ENCODE measurements around the gene SLC16A6. TPM values are rescaled to one million over a fixed set of nuclear protein-coding genes. Genes with fewer than 3 reads are reported as not detected.
"Not testable (repeated sequence)": the region's sequence is repeated elsewhere in the genome, so short reads cannot be mapped to it uniquely, and the experiment has no call there.

Gene SLC16A6
- total RNA-seq, 1 donor, result 0.27 TPM

DNA sequence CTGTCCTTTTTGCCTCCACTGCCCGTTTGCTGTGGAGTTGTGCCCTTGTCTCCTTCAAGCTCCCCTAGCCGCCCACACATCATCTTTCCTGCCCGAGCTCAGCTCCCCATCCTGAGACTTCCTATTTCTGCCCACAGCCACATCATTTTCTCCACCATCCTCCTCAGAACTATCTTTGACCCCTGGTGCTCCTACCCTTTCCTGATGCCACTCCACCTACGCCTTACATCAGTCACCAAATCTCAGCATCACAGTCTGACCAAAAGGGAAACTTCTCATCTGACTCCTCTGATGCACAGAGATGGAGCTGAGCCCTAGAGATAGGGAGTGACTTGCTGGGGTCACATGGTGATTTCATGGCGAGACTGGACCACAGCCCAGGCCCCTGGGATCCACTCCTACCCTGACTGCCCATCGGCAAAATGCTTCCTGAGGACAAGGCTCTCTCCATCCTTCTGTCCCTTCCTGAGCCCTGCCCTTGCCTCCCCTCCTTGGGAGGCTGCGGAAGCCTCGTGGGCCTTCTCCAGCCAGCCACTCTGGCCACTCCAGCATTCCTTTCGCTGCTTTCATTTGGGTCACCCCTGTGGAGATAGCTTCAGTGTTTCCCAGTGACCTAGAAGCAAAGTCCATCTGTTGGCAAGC lies 62.8 kb downstream of the SLC16A6 start:
- not testable (repeated sequence) for DNase-seq (ENCODE audit: low read depth in 2 of 3, low spot score in 2 of 3)

DNA sequence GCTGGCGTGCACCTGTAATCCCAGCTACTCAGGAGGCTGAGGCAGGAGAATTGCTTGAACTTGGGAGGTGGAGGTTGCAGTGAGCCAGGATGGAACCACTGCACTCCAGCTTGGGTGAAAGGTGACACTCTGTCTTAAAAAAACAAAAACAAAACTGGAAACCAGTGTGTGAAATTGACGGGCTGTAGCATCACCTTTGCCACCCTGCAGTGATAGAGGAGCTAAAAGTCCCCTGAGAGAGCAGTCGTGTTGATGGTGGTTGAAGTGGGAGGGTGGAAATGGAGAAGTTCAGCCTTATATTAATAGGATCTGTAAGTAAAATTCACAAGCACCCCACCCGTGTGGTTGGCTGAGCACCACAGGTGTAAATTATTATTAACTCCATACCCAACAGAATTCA lies 65.9 kb downstream of the SLC16A6 start:
- DNase-seq (ENCODE audit: low read depth in 2 of 3, low spot score in 2 of 3), result not testable (repeated sequence)

DNA sequence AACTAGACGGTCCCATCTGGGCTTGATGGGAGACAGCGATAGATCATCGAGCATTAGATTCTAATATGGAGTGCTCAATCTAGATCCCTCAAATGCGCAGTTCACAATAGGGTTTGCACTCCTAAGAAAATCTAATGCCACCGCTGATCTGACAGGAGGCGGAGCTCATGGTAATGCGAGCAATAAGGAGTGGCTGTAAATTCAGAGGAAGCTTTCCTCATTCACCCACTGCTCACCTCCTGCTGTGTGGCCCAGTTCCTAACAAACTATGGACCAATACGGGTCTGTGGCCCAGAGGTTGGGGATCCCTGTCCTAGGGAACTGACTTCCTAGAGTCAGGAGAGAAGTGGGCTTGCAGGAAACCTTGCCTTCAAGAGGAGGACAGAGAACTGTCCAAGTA lies 68.3 kb downstream of the SLC16A6 start:
- no peak for DNase-seq (ENCODE audit: low read depth in 2 of 3, low spot score in 2 of 3)

DNA sequence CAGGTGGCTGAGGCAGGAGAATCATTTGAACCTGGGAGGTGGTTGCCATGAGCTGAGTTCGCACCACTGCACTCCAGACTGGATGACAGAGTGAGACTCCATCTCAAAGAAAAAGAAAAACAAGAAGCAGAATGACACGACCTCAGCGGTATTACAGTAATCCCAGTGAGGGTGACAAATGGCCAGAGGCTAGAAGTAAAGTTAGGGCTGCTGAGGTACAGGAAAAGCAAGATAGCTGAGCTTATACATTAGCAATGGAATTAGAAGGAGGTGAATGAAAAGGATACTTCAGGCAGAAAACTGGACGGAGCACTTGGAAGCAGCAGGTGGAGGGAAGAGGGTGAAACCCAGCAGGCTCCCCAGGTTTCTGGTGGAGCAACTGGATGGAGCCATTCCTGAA lies 69.1 kb downstream of the SLC16A6 start:
- DNase-seq (ENCODE audit: low read depth in 2 of 3, low spot score in 2 of 3), result no peak

DNA sequence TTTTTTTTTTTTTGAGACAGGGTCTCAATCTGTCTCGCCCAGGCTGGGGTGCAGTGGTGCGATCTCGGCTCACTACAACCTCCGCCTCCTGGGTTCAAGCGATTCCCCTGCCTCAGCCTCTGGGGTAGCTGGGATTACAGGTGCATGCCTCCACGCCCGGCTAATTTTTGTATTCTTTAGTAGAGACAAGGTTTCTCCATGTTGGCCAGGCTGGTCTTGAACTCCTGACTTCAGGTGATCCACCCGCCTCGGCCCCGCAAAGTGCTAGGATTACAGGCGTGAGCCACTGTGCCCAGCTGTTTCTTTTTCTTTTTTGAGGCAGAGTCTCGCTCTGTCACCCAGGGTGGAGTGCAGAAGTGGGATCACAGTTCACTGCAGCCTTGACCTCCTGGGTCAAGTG lies 70.1 kb downstream of the SLC16A6 start:
- not testable (repeated sequence) for DNase-seq (ENCODE audit: low read depth in 2 of 3, low spot score in 2 of 3)

DNA sequence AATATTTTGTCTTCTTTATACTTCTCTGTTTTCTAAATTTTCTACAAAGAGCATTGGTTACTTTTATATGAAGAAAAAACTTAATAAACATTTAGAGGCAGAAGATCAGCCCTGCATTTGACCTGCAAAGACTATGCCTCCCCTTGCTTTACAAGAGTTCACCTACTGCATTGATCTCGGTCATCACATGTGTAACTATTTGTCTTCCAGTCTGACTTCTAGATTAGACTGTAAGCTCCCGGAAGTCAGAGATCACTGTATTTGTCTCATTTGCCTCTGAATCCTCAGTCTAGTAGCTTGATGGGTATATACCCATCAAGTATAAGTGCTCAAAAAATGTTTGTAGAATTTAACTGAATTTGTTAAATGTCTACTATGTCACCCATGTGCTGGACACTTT lies 70.7 kb downstream of the SLC16A6 start:
- DNase-seq (ENCODE audit: low read depth in 2 of 3, low spot score in 2 of 3), result not testable (repeated sequence)

DNA sequence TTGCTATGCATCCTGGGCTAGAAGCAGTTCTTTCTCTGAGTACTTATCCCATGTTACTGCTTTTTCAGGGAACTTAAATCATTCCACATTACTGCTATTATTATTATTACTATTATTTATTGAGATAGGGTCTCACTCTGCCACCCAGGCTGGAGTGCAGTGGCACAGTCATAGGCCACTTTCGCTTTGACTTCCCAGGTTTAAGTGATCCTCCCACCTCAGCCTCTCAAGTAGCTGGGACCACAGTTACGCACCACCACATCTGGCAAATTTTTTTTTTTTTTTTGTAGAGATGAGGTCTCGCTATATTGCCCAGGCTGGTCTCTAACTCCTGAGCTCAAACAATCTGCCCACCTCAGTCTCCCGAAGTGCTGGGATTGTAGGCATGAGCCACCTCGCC lies 71.5 kb downstream of the SLC16A6 start:
- not testable (repeated sequence) for DNase-seq (ENCODE audit: low read depth in 2 of 3, low spot score in 2 of 3)

Other genes starting within 250 kb of the SLC16A6 start
- 20.2 TPM for gene AMZ2, start 43.1 kb downstream of the SLC16A6 start, total RNA-seq
- gene ARSG, start 368 bp upstream of the SLC16A6 start, total RNA-seq, result 1.1 TPM
- gene WIPI1, start 166.4 kb upstream of the SLC16A6 start, total RNA-seq, result 4.6 TPM
- 97.2 TPM for gene PRKAR1A, start 221.3 kb upstream of the SLC16A6 start, total RNA-seq

Measured in hematopoietic multipotent progenitor cell (in vitro differentiated cells).